ENCODE results near the gene TFAP2B.
A peak's percentile ranks its signal among the peaks of the same experiment; 100 is the strongest.

GRCh38 chr6:50846144-50846851, 27.6 kb downstream of the TFAP2B start:
- TF ChIP-seq CTCF (IDR thresholded peaks at IDR 0.05) (no peak), EZH2 (IDR thresholded peaks at IDR 0.05) (no peak), EZH2phosphoT487 (IDR thresholded peaks at IDR 0.05) (peak; percentile 12)

All from neural progenitor cell (in vitro differentiated cells).